Chondrocyte (in vitro differentiated cells): ENCODE data around the gene NR4A1. TPM values are rescaled to one million over a fixed set of nuclear protein-coding genes. Genes with fewer than 3 reads are reported as not detected.

ENCODE experiments used
- DNase-seq: peaks from one replicate; pipeline ENCODE4 v3.0.0; 2021; ENCODE audit warnings: mixed read lengths, low spot score
- H3K27ac Mint-ChIP-seq: one replicate; pipeline ENCODE4 v1.8.0; 2021; ENCODE audit warnings: mild to moderate bottlenecking, moderate library complexity, mixed read lengths; ENCODE audit not compliant: unreplicated experiment
- H3K27me3 Mint-ChIP-seq: 2 replicates; pipeline ENCODE4 v1.8.0; 2021; ENCODE audit warnings: low read depth, mixed read lengths
- H3K36me3 Mint-ChIP-seq: 2 replicates; pipeline ENCODE4 v1.8.0; 2021; ENCODE audit warnings: low read depth, mixed read lengths
- H3K4me1 Mint-ChIP-seq: 2 replicates; pipeline ENCODE4 v1.8.0; 2021; ENCODE audit warnings: low read depth, mild to moderate bottlenecking, mixed read lengths
- H3K4me3 Mint-ChIP-seq: one replicate; pipeline ENCODE4 v1.8.0; 2021; ENCODE audit warnings: mild to moderate bottlenecking, moderate library complexity, mixed read lengths; ENCODE audit not compliant: unreplicated experiment
- H3K9me3 Mint-ChIP-seq: 2 replicates; pipeline ENCODE4 v1.8.0; 2021; ENCODE audit warnings: low read depth, mixed read lengths
- total RNA-seq: library from RNA; stranded (reverse); gene quantifications from 3 replicates; pipeline ENCODE4 v1.2.1, GENCODE V29; 2021
- TF ChIP-seq, protein P1 (sequence below): fragments of 200-600 bp; sonication (generic); IDR thresholded peaks from 2 replicates; pipeline ENCODE4 v1.5.0; 2021; ENCODE audit warnings: antibody characterized with exemption, mild to moderate bottlenecking, moderate library complexity

Gene NR4A1
- total RNA-seq, 1 donor from 2014 or later, result 7.3 TPM

DNA sequence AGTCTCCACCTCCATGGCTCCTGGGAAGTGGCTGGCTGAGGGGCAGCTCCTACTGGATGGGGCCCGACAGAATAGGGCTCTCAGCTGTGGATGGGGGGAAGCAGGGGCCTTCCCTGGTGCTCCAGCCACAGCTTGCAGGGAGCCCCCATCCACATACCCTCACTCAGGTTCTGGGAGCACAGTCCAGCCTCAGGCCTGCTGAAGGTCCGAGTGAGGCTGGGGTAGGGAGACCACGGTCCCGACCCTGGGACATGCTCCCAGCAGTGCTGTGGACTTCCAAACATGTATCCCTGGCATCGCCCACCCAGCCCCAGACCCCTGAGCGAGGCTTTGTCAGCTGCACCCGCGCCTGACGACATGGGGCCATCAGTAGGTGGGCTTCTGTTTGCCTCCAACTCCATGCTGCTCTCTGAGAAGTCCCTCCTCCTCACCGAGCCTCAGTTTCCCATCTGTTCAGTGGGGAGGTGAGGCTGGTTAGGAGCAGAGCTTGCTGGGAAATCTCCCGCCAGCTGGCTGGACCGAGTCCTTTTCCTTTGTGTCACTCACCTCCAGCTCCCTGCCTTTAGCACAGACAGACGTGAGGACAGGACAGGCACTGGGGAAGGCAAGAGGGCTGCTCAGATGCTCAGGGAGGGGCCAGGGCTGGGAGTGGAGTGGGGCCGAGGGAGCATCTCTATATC is 9.4 kb downstream of the NR4A1 start:
- H3K9me3 Mint-ChIP-seq, result no peaks in the 10 kb centered on the region
- no peak for DNase-seq
- TF ChIP-seq, protein P1, sequence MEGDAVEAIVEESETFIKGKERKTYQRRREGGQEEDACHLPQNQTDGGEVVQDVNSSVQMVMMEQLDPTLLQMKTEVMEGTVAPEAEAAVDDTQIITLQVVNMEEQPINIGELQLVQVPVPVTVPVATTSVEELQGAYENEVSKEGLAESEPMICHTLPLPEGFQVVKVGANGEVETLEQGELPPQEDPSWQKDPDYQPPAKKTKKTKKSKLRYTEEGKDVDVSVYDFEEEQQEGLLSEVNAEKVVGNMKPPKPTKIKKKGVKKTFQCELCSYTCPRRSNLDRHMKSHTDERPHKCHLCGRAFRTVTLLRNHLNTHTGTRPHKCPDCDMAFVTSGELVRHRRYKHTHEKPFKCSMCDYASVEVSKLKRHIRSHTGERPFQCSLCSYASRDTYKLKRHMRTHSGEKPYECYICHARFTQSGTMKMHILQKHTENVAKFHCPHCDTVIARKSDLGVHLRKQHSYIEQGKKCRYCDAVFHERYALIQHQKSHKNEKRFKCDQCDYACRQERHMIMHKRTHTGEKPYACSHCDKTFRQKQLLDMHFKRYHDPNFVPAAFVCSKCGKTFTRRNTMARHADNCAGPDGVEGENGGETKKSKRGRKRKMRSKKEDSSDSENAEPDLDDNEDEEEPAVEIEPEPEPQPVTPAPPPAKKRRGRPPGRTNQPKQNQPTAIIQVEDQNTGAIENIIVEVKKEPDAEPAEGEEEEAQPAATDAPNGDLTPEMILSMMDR, result no peak
- no peak overlapping the region for H3K27ac Mint-ChIP-seq
- no peaks in the 10 kb centered on the region for H3K4me1 Mint-ChIP-seq
- H3K27me3 Mint-ChIP-seq, result no peaks in the 10 kb centered on the region
- H3K36me3 Mint-ChIP-seq, result peaks cover 3% of the 10 kb centered on the region
- H3K4me3 Mint-ChIP-seq, result no peak overlapping the region

DNA sequence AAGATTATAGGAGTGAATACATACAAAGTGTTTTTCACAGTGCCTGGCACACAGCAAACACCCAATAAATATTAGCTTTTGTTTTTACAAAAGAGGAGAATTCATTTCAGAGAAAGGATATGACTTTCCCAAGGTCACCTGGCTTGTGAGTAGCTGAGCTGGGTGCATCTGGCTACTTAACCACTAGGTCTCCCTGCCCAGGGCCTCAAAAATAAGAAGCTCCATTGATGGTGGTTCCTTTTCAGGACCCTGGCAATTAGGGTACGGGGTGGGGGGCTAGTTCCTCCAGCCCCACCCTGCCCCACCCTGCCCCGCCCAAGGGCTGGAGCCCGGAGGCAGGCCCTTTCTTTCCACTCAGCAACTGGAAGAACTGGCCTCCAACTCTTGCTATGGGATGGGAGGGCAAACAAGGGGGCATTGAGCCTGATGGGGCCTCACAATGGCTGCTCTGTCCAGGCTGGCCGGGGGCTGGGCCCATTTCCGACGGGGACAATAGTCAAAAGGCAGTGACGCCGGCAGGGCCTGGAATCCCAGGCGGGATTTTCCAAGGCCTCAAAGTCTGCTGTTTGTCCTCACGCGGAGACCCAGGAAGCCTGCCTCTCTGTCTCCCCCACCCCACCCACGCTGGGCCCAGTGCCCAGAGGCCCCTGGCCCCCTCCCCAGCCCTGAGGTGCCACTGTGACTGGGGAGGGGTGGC is 10.4 kb downstream of the NR4A1 start:
- TF ChIP-seq, protein P1, result no peak
- H3K27me3 Mint-ChIP-seq, result peaks cover 2% of the 10 kb centered on the region
- no peaks in the 10 kb centered on the region for H3K4me1 Mint-ChIP-seq
- H3K36me3 Mint-ChIP-seq, result peaks cover under 1% of the 10 kb centered on the region
- no peak overlapping the region for H3K27ac Mint-ChIP-seq
- H3K4me3 Mint-ChIP-seq, result no peak overlapping the region
- no peak for DNase-seq
- no peaks in the 10 kb centered on the region for H3K9me3 Mint-ChIP-seq

- no peaks in the 10 kb centered on the region for H3K9me3 Mint-ChIP-seq
- TF ChIP-seq, protein P1, result no peak
- H3K4me3 Mint-ChIP-seq, result no peak overlapping the region
- H3K36me3 Mint-ChIP-seq, result no peaks in the 10 kb centered on the region
- H3K27ac Mint-ChIP-seq, result no peak overlapping the region
- H3K4me1 Mint-ChIP-seq, result no peaks in the 10 kb centered on the region
- DNase-seq, result no peak
- peaks cover 2% of the 10 kb centered on the region for H3K27me3 Mint-ChIP-seq
These were observed 11.2 kb downstream of the NR4A1 start for GRCh38 chr12:52062167-52063081.

GRCh38 chr12:52063082-52063924 is 12.1 kb downstream of the NR4A1 start:
- Mint-ChIP-seq H3K27me3 (peaks cover 2% of the 10 kb centered on the region), H3K4me3 (no peak overlapping the region), H3K9me3 (no peaks in the 10 kb centered on the region), H3K36me3 (no peaks in the 10 kb centered on the region), H3K4me1 (no peaks in the 10 kb centered on the region), H3K27ac (no peak overlapping the region)
- TF ChIP-seq, protein P1, result no peak
- peak; percentile 82 for DNase-seq
